ENCODE data around the gene ZNF598.

ZNF598 gene

DNA sequence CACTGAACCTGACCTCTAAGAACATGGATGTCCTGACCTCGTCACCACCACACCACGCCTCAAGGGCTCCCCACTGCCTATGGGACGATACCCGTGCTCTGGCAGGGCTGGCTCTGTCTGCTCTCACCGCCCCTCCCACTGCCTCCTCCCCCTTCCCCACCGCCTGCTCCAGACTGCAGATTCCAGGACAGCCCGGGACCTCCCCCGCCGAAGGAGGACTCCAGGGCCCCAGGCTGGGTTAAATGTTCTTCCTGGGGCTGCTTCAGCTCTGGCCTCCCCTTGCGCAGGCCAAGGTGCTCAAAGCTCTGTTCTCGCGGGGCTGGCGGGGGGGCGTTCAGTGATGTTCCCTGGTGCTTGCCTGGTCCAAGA is 13.1 kb upstream of the ZNF598 start:
- H3K36me3 Mint-ChIP-seq (ENCODE audit: low read depth): no peaks in the 10 kb centered on the region
- peaks cover 51% of the 10 kb centered on the region for H3K27me3 Mint-ChIP-seq (ENCODE audit: low read depth, poor library complexity)
- peak; percentile 69 for DNase-seq

DNA sequence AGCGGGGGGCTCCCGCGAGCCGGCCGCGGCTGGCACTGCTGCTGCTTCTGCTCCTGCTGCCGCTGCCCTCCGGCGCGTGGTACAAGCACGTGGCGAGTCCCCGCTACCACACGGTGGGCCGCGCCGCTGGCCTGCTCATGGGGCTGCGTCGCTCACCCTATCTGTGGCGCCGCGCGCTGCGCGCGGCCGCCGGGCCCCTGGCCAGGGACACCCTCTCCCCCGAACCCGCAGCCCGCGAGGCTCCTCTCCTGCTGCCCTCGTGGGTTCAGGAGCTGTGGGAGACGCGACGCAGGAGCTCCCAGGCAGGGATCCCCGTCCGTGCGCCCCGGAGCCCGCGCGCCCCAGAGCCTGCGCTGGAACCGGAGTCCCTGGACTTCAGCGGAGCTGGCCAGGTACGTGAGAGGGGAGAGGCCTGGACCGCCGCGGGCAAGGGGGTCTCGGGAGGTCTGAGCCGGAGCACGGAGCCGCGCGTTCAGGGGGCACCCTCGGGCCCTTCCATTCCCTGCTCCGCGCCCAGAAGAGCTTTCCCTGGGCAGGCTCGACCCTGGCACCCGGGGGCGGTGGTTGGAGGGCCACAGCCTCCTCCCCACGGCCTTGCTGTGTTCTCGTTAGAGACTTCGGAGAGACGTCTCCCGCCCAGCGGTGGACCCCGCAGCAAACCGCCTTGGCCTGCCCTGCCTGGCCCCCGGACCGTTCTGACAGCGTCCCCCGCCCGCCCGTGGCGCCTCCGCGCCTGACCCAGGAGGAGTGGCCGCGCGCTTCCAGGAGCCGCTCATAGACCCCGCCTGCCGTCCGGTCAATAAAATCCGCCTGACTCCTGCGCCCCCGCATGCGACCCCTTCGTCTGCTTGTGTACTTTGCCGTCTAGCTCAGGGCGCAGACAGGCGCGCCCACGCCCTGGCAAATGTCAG is 10.6 kb upstream of the ZNF598 start:
- Mint-ChIP-seq H3K9me3 (no peaks in the 10 kb centered on the region), H3K27me3 (ENCODE audit: low read depth, poor library complexity) (peaks cover 40% of the 10 kb centered on the region), H3K4me3 (peak overlapping the region; percentile 69), H3K36me3 (ENCODE audit: low read depth) (no peaks in the 10 kb centered on the region), H3K4me1 (peaks cover 31% of the 10 kb centered on the region), H3K27ac (no peak overlapping the region)
- DNase-seq: peak; percentile 79
- TF ChIP-seq, protein P1, sequence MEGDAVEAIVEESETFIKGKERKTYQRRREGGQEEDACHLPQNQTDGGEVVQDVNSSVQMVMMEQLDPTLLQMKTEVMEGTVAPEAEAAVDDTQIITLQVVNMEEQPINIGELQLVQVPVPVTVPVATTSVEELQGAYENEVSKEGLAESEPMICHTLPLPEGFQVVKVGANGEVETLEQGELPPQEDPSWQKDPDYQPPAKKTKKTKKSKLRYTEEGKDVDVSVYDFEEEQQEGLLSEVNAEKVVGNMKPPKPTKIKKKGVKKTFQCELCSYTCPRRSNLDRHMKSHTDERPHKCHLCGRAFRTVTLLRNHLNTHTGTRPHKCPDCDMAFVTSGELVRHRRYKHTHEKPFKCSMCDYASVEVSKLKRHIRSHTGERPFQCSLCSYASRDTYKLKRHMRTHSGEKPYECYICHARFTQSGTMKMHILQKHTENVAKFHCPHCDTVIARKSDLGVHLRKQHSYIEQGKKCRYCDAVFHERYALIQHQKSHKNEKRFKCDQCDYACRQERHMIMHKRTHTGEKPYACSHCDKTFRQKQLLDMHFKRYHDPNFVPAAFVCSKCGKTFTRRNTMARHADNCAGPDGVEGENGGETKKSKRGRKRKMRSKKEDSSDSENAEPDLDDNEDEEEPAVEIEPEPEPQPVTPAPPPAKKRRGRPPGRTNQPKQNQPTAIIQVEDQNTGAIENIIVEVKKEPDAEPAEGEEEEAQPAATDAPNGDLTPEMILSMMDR (IDR thresholded peaks at IDR 0.05): no peak

More for the DNA sequence above, 13.1 kb upstream of the ZNF598 start:
- TF ChIP-seq, protein P1 (IDR thresholded peaks at IDR 0.05): no peak
- H3K9me3 Mint-ChIP-seq: no peaks in the 10 kb centered on the region
- peak overlapping the region; percentile 71 for H3K27ac Mint-ChIP-seq
- H3K4me1 Mint-ChIP-seq: peaks cover 30% of the 10 kb centered on the region
- peak overlapping the region; percentile 70 for H3K4me3 Mint-ChIP-seq

DNA sequence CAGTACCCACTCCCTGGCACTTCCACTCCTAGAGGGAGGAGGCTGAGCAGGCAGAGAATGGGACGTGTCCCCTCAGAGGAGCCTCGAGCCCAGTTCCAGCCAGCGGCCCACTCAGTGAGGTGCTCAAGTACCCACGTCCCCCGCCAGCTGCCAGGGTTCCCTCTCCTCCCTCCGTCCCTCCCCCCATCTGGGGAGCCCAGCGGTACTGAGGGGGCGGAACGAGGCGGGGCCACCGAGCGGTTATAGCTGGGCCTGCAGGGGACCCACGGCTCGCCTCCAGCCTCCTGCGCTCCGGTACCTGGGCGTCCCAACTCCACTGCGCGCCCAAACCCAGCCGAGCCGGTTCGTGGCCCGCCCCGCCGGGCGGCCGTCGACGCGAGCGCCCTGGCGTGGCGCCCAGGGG is 9.9 kb upstream of the ZNF598 start, which contains the start of gene NPW:
Gene NPW, plus strand, starts transcription at position 268 of the 403 bp plus-strand sequence.
- TF ChIP-seq, protein P1 (IDR thresholded peaks at IDR 0.05): no peak
- Mint-ChIP-seq H3K4me1 (peaks cover 30% of the 10 kb centered on the region), H3K27ac (no peak within 1 kb of the TSS), H3K36me3 (ENCODE audit: low read depth) (no peaks in the 10 kb centered on the region), H3K4me3 (peak within 1 kb of the TSS; percentile 69), H3K9me3 (no peaks in the 10 kb centered on the region), H3K27me3 (ENCODE audit: low read depth, poor library complexity) (peaks cover 40% of the 10 kb centered on the region)
- peak; percentile 53 for DNase-seq

DNA sequence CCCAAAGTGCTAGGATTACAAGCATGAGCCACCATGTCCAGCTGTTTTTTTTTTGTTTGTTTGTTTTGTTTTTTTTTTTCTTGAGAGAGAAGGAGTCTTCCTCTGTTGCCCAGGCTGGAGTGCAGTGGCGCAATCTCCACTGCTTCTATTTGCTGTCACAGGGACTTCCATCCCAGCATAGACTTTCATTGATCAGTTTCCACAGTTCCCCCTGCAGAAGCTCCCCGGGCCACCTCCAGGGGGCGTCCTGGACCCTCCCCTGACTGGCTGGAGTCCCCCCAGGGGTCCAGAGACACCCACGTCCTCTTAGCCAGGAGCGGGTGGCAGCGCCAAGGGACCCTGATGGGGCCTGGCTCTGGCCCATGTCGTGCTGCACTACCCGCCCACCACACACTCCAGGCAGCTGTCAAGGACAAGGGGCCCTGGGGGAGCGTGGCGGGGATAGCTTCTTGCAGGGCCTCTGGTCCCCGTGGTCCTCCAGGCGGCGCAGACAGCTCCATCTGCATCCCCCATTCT is 6.8 kb upstream of the ZNF598 start:
- Mint-ChIP-seq H3K4me3 (no peak overlapping the region), H3K27me3 (ENCODE audit: low read depth, poor library complexity) (peaks cover 28% of the 10 kb centered on the region), H3K4me1 (peaks cover 9% of the 10 kb centered on the region), H3K36me3 (ENCODE audit: low read depth) (no peaks in the 10 kb centered on the region), H3K9me3 (no peaks in the 10 kb centered on the region), H3K27ac (no peak overlapping the region)
- TF ChIP-seq, protein P1 (IDR thresholded peaks at IDR 0.05): peak; percentile 49
- peak; percentile 49 for DNase-seq

DNA sequence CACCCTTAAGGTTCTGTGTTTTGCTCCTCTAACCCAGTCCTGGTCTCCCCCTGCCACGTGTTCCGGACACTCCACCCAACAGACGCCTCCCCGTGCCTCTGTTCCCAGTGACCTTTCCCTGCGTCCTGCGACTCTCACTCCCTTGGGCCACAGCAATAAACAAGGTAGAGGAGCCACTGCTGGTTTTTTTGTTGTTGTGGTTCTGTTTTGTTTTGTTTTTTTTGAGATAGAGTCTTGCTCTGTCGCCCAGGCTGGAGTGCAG is 6.3 kb upstream of the ZNF598 start:
- H3K27me3 Mint-ChIP-seq (ENCODE audit: low read depth, poor library complexity): peaks cover 22% of the 10 kb centered on the region
- H3K27ac Mint-ChIP-seq: no peak overlapping the region
- H3K4me1 Mint-ChIP-seq: peaks cover 9% of the 10 kb centered on the region
- H3K9me3 Mint-ChIP-seq: no peaks in the 10 kb centered on the region
- no peak for DNase-seq
- no peaks in the 10 kb centered on the region for H3K36me3 Mint-ChIP-seq (ENCODE audit: low read depth)
- H3K4me3 Mint-ChIP-seq: no peak overlapping the region
- TF ChIP-seq, protein P1 (IDR thresholded peaks at IDR 0.05): no peak

All from nephron progenitor cell (in vitro differentiated cells).